GM23338 (cell line): ENCODE measurements around the gene CD180. TPM values are rescaled to one million over a fixed set of nuclear protein-coding genes. Genes with fewer than 3 reads are reported as not detected.

Experiments used
- ATAC-seq: fragments of 200-7000 bp; cut with Tn5 transposase; 3 replicates; pipeline ENCODE4 v1.9.1; 2020
- DNase-seq: peaks from one replicate; pipeline ENCODE4 v3.0.0-alpha.2; 2015; ENCODE audit warnings: low spot score
- H2AFZ ChIP-seq: fragments of 200-600 bp; sonication (generic); 2 replicates; pipeline ENCODE4 v1.8.0; 2016; ENCODE audit warnings: antibody characterized with exemption, mild to moderate bottlenecking, moderate library complexity
- H3F3A ChIP-seq: fragments of 200-600 bp; sonication (generic); replicated peaks from 2 replicates; pipeline ENCODE4 v1.8.0; 2017; ENCODE audit warnings: antibody characterized with exemption, mixed run types, low read depth
- H3K27ac ChIP-seq: fragments of 200-600 bp; sonication (generic); 2 replicates; pipeline ENCODE4 v1.6.1; 2016; ENCODE audit warnings: low read depth
- H3K27me3 ChIP-seq: fragments of 200-600 bp; sonication (generic); 2 replicates; pipeline ENCODE4 v1.8.0; 2016; ENCODE audit warnings: mild to moderate bottlenecking, mixed run types, moderate library complexity; ENCODE audit not compliant: insufficient read depth
- H3K36me3 ChIP-seq: fragments of 200-600 bp; sonication (generic); 2 replicates; pipeline ENCODE4 v1.8.0; 2016; ENCODE audit warnings: mild to moderate bottlenecking; ENCODE audit not compliant: insufficient read depth
- H3K4me1 ChIP-seq: fragments of 200-600 bp; sonication (generic); 2 replicates; pipeline ENCODE4 v1.8.0; 2016; ENCODE audit warnings: mild to moderate bottlenecking, moderate library complexity; ENCODE audit not compliant: insufficient read depth
- H3K4me2 ChIP-seq: fragments of 200-600 bp; sonication (generic); 2 replicates; pipeline ENCODE4 v1.7.1; 2017; ENCODE audit warnings: mixed run types
- H3K4me3 ChIP-seq: fragments of 200-600 bp; sonication (generic); 2 replicates; pipeline ENCODE4 v1.6.1; 2016; ENCODE audit warnings: mixed run types
- H3K79me2 ChIP-seq: fragments of 200-600 bp; sonication (generic); replicated peaks from 2 replicates; pipeline ENCODE4 v1.8.0; 2017; ENCODE audit warnings: mild to moderate bottlenecking; ENCODE audit not compliant: insufficient read depth
- H3K9me2 ChIP-seq: fragments of 200-600 bp; sonication (generic); 2 replicates; pipeline ENCODE4 v1.8.0; 2017; ENCODE audit not compliant: insufficient read depth
- H4K20me1 ChIP-seq: fragments of 200-600 bp; sonication (generic); replicated peaks from 2 replicates; pipeline ENCODE4 v1.8.0; 2017; ENCODE audit warnings: mild to moderate bottlenecking; ENCODE audit not compliant: insufficient read depth
- H3K27ac Mint-ChIP-seq: 2 replicates; pipeline ENCODE4 v1.8.0; 2020; ENCODE audit warnings: inconsistent platforms, mild to moderate bottlenecking, moderate library complexity, mixed read lengths
- H3K27me3 Mint-ChIP-seq: 3 replicates; pipeline ENCODE4 v1.8.0; 2022; ENCODE audit warnings: low read depth, mild to moderate bottlenecking, moderate library complexity, mixed read lengths, inconsistent platforms; ENCODE audit not compliant: insufficient read depth, poor library complexity
- H3K36me3 Mint-ChIP-seq: 3 replicates; pipeline ENCODE4 v1.8.0; 2021; ENCODE audit warnings: low read depth, mild to moderate bottlenecking, inconsistent platforms, moderate library complexity, mixed read lengths
- H3K4me1 Mint-ChIP-seq: 3 replicates; pipeline ENCODE4 v1.8.0; 2020; ENCODE audit warnings: mild to moderate bottlenecking, inconsistent platforms, mixed read lengths
- H3K4me3 Mint-ChIP-seq: 3 replicates; pipeline ENCODE4 v1.8.0; 2021; ENCODE audit warnings: moderate library complexity, mild to moderate bottlenecking, inconsistent platforms, mixed read lengths
- H3K9me3 Mint-ChIP-seq: 3 replicates; pipeline ENCODE4 v1.8.0; 2020; ENCODE audit warnings: moderate library complexity, mild to moderate bottlenecking, inconsistent platforms, mixed read lengths
- CREB1 ChIP-seq: fragments of 250-450 bp; sonication (Bioruptor Pico); IDR thresholded peaks from 2 replicates; pipeline ENCODE4 v1.5.0; 2020; ENCODE audit warnings: low read depth, mild to moderate bottlenecking, moderate library complexity
- EZH2 ChIP-seq: fragments of 200-600 bp; sonication (generic); IDR thresholded peaks from one replicate; pipeline ENCODE4 v1.8.0; 2017; ENCODE audit warnings: antibody characterized with exemption, mild to moderate bottlenecking, low read depth; ENCODE audit not compliant: unreplicated experiment
- EZH2phosphoT487 ChIP-seq: fragments of 200-600 bp; sonication (generic); IDR thresholded peaks from one replicate; pipeline ENCODE4 v1.8.1; 2018; ENCODE audit warnings: antibody characterized with exemption; ENCODE audit not compliant: unreplicated experiment
- JUNB ChIP-seq: IDR thresholded peaks from one replicate; pipeline ENCODE4 v1.6.1; 2016; ENCODE audit warnings: antibody characterized with exemption; ENCODE audit not compliant: unreplicated experiment
- NANOG ChIP-seq: IDR thresholded peaks from 2 replicates; pipeline ENCODE4 v1.6.1; 2016; ENCODE audit warnings: antibody characterized with exemption, borderline replicate concordance
- POLR2AphosphoS5 ChIP-seq: IDR thresholded peaks from 2 replicates; pipeline ENCODE4 v1.6.1; 2016; ENCODE audit warnings: antibody characterized with exemption, low read depth
- STAT1 ChIP-seq: IDR thresholded peaks from one replicate; pipeline ENCODE4 v1.6.1; 2016; ENCODE audit warnings: antibody characterized with exemption; ENCODE audit not compliant: unreplicated experiment
- ZNF114 ChIP-seq: fragments of 250-450 bp; sonication (Bioruptor Pico); IDR thresholded peaks from 2 replicates; pipeline ENCODE4 v1.5.0; 2020; ENCODE audit warnings: mild to moderate bottlenecking, moderate library complexity
- ZNF331 ChIP-seq: fragments of 250-450 bp; sonication (Bioruptor Pico); IDR thresholded peaks from 2 replicates; pipeline ENCODE4 v1.5.0; 2020; ENCODE audit warnings: low read depth, mild to moderate bottlenecking, moderate library complexity
- polyA plus RNA-seq: library from polyadenylated mRNA; unstranded; fragments of >200 nt; fragmentation: Nextera tagmentation; extraction: Ambion mirVana; gene quantifications from 2 replicates; pipeline ENCODE4 v1.2.1, GENCODE V29; 2016
- total RNA-seq: library from RNA; depleted of rRNA; stranded (reverse); fragments of >200 nt; shearing (Covaris generic); gene quantifications from 2 replicates; pipeline ENCODE4 v1.2.3, GENCODE V29; 2014
- TF ChIP-seq, protein P1 (sequence below): fragments of 250-450 bp; sonication (Bioruptor Pico); IDR thresholded peaks from 2 replicates; pipeline ENCODE4 v1.5.0; 2020; ENCODE audit warnings: mild to moderate bottlenecking, moderate library complexity
- TF ChIP-seq, protein P2 (sequence below): IDR thresholded peaks from one replicate; pipeline ENCODE4 v1.6.1; 2018; ENCODE audit warnings: antibody characterized with exemption; ENCODE audit not compliant: unreplicated experiment
- TF ChIP-seq, protein P3 (sequence below): IDR thresholded peaks from 2 replicates; pipeline ENCODE4 v1.6.1; 2016; ENCODE audit warnings: antibody characterized with exemption
- TF ChIP-seq, protein P4 (sequence below), 2 experiments: fragments of 200-600 bp in 1 of 2; sonication (generic) in 1 of 2; conservative IDR thresholded peaks; 2 replicates each; pipeline versions ENCODE4 v1.5.1 to v1.6.1; 2016 to 2017; ENCODE audit warnings: antibody characterized with exemption in 2 of 2, low read depth in 2 of 2, mild to moderate bottlenecking in 2 of 2, moderate library complexity in 1 of 2

Gene CD180
- total and polyA plus RNA-seq, 2 experiments from 2014 or later: not detected

DNA sequence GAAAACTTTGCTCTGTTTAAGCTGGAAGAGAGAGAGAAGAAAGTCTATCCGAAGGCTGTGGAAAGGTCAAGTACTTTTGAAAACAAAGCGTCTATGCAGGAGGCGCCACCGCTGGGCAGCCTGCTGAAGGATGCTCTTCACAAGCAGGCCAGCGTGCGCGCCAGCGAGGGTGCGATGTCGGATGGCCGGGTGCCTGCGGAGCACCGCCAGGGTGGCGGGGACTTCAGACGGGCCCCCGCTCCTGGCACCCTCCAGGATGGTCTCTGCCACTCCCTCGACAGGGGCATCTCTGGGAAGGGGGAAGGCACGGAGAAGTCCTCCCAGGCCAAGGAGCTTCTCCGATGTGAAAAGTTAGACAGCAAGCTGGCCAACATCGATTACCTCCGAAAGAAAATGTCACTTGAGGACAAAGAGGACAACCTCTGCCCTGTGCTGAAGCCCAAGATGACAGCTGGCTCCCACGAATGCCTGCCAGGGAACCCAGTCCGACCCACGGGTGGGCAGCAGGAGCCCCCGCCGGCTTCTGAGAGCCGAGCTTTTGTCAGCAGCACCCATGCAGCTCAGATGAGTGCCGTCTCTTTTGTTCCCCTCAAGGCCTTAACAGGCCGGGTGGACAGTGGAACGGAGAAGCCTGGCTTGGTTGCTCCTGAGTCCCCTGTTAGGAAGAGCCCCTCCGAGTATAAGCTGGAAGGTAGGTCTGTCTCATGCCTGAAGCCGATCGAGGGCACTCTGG, 32.6 kb downstream of the CD180 start:
- Histone ChIP-seq H3K27ac (no peak overlapping the region), H3K4me2 (no peak overlapping the region), H3K4me3 (no peak overlapping the region), H3F3A (no peaks in the 10 kb centered on the region), H3K27me3 (no peaks in the 10 kb centered on the region), H4K20me1 (no peaks in the 10 kb centered on the region), H3K79me2 (no peaks in the 10 kb centered on the region), H3K4me1 (no peaks in the 10 kb centered on the region), H3K36me3 (no peaks in the 10 kb centered on the region), H3K9me2 (no peaks in the 10 kb centered on the region), H2AFZ (no peak overlapping the region)
- H3K4me3 Mint-ChIP-seq: no peak overlapping the region
- H3K36me3 Mint-ChIP-seq: peaks cover 5% of the 10 kb centered on the region; the same call in 1 of the 3 replicates
- TF ChIP-seq, protein P1, sequence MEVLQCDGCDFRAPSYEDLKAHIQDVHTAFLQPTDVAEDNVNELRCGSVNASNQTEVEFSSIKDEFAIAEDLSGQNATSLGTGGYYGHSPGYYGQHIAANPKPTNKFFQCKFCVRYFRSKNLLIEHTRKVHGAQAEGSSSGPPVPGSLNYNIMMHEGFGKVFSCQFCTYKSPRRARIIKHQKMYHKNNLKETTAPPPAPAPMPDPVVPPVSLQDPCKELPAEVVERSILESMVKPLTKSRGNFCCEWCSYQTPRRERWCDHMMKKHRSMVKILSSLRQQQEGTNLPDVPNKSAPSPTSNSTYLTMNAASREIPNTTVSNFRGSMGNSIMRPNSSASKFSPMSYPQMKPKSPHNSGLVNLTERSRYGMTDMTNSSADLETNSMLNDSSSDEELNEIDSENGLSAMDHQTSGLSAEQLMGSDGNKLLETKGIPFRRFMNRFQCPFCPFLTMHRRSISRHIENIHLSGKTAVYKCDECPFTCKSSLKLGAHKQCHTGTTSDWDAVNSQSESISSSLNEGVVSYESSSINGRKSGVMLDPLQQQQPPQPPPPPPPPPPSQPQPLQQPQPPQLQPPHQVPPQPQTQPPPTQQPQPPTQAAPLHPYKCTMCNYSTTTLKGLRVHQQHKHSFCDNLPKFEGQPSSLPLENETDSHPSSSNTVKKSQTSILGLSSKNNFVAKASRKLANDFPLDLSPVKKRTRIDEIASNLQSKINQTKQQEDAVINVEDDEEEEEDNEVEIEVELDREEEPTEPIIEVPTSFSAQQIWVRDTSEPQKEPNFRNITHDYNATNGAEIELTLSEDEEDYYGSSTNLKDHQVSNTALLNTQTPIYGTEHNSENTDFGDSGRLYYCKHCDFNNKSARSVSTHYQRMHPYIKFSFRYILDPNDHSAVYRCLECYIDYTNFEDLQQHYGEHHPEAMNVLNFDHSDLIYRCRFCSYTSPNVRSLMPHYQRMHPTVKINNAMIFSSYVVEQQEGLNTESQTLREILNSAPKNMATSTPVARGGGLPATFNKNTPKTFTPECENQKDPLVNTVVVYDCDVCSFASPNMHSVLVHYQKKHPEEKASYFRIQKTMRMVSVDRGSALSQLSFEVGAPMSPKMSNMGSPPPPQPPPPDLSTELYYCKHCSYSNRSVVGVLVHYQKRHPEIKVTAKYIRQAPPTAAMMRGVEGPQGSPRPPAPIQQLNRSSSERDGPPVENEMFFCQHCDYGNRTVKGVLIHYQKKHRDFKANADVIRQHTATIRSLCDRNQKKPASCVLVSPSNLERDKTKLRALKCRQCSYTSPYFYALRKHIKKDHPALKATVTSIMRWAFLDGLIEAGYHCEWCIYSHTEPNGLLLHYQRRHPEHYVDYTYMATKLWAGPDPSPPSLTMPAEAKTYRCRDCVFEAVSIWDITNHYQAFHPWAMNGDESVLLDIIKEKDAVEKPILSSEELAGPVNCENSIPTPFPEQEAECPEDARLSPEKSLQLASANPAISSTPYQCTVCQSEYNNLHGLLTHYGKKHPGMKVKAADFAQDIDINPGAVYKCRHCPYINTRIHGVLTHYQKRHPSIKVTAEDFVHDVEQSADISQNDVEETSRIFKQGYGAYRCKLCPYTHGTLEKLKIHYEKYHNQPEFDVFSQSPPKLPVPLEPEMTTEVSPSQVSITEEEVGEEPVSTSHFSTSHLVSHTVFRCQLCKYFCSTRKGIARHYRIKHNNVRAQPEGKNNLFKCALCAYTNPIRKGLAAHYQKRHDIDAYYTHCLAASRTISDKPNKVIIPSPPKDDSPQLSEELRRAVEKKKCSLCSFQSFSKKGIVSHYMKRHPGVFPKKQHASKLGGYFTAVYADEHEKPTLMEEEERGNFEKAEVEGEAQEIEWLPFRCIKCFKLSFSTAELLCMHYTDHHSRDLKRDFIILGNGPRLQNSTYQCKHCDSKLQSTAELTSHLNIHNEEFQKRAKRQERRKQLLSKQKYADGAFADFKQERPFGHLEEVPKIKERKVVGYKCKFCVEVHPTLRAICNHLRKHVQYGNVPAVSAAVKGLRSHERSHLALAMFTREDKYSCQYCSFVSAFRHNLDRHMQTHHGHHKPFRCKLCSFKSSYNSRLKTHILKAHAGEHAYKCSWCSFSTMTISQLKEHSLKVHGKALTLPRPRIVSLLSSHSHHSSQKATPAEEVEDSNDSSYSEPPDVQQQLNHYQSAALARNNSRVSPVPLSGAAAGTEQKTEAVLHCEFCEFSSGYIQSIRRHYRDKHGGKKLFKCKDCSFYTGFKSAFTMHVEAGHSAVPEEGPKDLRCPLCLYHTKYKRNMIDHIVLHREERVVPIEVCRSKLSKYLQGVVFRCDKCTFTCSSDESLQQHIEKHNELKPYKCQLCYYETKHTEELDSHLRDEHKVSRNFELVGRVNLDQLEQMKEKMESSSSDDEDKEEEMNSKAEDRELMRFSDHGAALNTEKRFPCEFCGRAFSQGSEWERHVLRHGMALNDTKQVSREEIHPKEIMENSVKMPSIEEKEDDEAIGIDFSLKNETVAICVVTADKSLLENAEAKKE: no peak
- TF ChIP-seq CREB1 (no peak), EZH2 (no peak), ZNF331 (CRISPR knock-in tag) (no peak), ZNF114 (CRISPR knock-in tag) (no peak), NANOG (no peak), POLR2AphosphoS5 (no peak), JUNB (no peak), STAT1 (no peak), EZH2phosphoT487 (no peak)
- TF ChIP-seq, protein P2, sequence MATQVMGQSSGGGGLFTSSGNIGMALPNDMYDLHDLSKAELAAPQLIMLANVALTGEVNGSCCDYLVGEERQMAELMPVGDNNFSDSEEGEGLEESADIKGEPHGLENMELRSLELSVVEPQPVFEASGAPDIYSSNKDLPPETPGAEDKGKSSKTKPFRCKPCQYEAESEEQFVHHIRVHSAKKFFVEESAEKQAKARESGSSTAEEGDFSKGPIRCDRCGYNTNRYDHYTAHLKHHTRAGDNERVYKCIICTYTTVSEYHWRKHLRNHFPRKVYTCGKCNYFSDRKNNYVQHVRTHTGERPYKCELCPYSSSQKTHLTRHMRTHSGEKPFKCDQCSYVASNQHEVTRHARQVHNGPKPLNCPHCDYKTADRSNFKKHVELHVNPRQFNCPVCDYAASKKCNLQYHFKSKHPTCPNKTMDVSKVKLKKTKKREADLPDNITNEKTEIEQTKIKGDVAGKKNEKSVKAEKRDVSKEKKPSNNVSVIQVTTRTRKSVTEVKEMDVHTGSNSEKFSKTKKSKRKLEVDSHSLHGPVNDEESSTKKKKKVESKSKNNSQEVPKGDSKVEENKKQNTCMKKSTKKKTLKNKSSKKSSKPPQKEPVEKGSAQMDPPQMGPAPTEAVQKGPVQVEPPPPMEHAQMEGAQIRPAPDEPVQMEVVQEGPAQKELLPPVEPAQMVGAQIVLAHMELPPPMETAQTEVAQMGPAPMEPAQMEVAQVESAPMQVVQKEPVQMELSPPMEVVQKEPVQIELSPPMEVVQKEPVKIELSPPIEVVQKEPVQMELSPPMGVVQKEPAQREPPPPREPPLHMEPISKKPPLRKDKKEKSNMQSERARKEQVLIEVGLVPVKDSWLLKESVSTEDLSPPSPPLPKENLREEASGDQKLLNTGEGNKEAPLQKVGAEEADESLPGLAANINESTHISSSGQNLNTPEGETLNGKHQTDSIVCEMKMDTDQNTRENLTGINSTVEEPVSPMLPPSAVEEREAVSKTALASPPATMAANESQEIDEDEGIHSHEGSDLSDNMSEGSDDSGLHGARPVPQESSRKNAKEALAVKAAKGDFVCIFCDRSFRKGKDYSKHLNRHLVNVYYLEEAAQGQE: no peak
- TF ChIP-seq, protein P3, sequence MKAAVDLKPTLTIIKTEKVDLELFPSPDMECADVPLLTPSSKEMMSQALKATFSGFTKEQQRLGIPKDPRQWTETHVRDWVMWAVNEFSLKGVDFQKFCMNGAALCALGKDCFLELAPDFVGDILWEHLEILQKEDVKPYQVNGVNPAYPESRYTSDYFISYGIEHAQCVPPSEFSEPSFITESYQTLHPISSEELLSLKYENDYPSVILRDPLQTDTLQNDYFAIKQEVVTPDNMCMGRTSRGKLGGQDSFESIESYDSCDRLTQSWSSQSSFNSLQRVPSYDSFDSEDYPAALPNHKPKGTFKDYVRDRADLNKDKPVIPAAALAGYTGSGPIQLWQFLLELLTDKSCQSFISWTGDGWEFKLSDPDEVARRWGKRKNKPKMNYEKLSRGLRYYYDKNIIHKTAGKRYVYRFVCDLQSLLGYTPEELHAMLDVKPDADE: no peak
- TF ChIP-seq, protein P4, sequence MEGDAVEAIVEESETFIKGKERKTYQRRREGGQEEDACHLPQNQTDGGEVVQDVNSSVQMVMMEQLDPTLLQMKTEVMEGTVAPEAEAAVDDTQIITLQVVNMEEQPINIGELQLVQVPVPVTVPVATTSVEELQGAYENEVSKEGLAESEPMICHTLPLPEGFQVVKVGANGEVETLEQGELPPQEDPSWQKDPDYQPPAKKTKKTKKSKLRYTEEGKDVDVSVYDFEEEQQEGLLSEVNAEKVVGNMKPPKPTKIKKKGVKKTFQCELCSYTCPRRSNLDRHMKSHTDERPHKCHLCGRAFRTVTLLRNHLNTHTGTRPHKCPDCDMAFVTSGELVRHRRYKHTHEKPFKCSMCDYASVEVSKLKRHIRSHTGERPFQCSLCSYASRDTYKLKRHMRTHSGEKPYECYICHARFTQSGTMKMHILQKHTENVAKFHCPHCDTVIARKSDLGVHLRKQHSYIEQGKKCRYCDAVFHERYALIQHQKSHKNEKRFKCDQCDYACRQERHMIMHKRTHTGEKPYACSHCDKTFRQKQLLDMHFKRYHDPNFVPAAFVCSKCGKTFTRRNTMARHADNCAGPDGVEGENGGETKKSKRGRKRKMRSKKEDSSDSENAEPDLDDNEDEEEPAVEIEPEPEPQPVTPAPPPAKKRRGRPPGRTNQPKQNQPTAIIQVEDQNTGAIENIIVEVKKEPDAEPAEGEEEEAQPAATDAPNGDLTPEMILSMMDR (conservative IDR thresholded peaks at IDR 0.05; ENCODE audit: low read depth in 2 of 2): no peak
- no peaks in the 10 kb centered on the region; the same call in 2 of the 3 replicates for H3K9me3 Mint-ChIP-seq
- no peak for ATAC-seq
- H3K27ac Mint-ChIP-seq: no peak overlapping the region
- H3K27me3 Mint-ChIP-seq: peaks cover 9% of the 10 kb centered on the region
- H3K4me1 Mint-ChIP-seq: peaks cover 20% of the 10 kb centered on the region; the same call in 2 of the 3 replicates
- DNase-seq: no peak
